HEK293 (cell line): ENCODE results near the gene STX5.

Experiments
- BCL6B ChIP-seq: fragments of 450-650 bp; formaldehyde crosslinking; IDR thresholded peaks from 2 replicates; pipeline ENCODE4 v1.5.1; 2017; ENCODE audit warnings: missing biosample characterization, missing genetic modification characterization
- WT1 ChIP-seq: fragments of 450-650 bp; formaldehyde crosslinking; IDR thresholded peaks from 2 replicates; pipeline ENCODE4 v1.5.1; 2016; ENCODE audit warnings: missing biosample characterization, missing genetic modification characterization
- ZBTB7A ChIP-seq: fragments of 450-650 bp; formaldehyde crosslinking; IDR thresholded peaks from 2 replicates; pipeline ENCODE4 v1.5.1; 2016; ENCODE audit warnings: low read depth, missing biosample characterization, missing genetic modification characterization
- ZBTB8A ChIP-seq: fragments of 450-650 bp; formaldehyde crosslinking; IDR thresholded peaks from 2 replicates; pipeline ENCODE4 v1.5.1; 2016; ENCODE audit warnings: missing biosample characterization, missing genetic modification characterization
- ZFP41 ChIP-seq: fragments of 450-650 bp; formaldehyde crosslinking; IDR thresholded peaks from 2 replicates; pipeline ENCODE4 v1.5.1; 2016; ENCODE audit warnings: missing biosample characterization, missing genetic modification characterization, borderline replicate concordance
- ZNF112 ChIP-seq: fragments of 450-650 bp; formaldehyde crosslinking; IDR thresholded peaks from 2 replicates; pipeline ENCODE4 v1.5.0; 2017; ENCODE audit warnings: missing biosample characterization, missing genetic modification characterization
- ZNF157 ChIP-seq: fragments of 450-650 bp; formaldehyde crosslinking; IDR thresholded peaks from 2 replicates; pipeline ENCODE4 v1.5.1; 2016; ENCODE audit warnings: missing biosample characterization, missing genetic modification characterization
- ZNF214 ChIP-seq: fragments of 450-650 bp; formaldehyde crosslinking; IDR thresholded peaks from 2 replicates; pipeline ENCODE4 v1.5.1; 2017; ENCODE audit warnings: missing biosample characterization, mild to moderate bottlenecking, missing genetic modification characterization, borderline replicate concordance
- ZNF324 ChIP-seq: fragments of 450-650 bp; formaldehyde crosslinking; IDR thresholded peaks from 2 replicates; pipeline ENCODE4 v1.5.1; 2016; ENCODE audit warnings: missing biosample characterization, missing genetic modification characterization
- ZNF341 ChIP-seq: fragments of 450-650 bp; formaldehyde crosslinking; IDR thresholded peaks from 2 replicates; pipeline ENCODE4; 2016; ENCODE audit warnings: low read depth, missing biosample characterization, missing genetic modification characterization
- ZNF354C ChIP-seq: fragments of 450-650 bp; formaldehyde crosslinking; IDR thresholded peaks from 2 replicates; pipeline ENCODE4 v1.5.1; 2016; ENCODE audit warnings: missing biosample characterization, missing genetic modification characterization, low read depth, borderline replicate concordance
- ZNF366 ChIP-seq: fragments of 450-650 bp; formaldehyde crosslinking; conservative IDR thresholded peaks from 2 replicates; pipeline ENCODE4 v1.5.1; 2016; ENCODE audit warnings: missing biosample characterization, missing genetic modification characterization
- ZNF391 ChIP-seq: fragments of 450-650 bp; formaldehyde crosslinking; IDR thresholded peaks from 2 replicates; pipeline ENCODE4 v1.5.1; 2016; ENCODE audit warnings: low read depth, missing biosample characterization, missing genetic modification characterization, borderline replicate concordance
- ZNF449 ChIP-seq: fragments of 450-650 bp; formaldehyde crosslinking; IDR thresholded peaks from 2 replicates; pipeline ENCODE4 v1.5.1; 2017; ENCODE audit warnings: missing biosample characterization, mild to moderate bottlenecking, missing genetic modification characterization, moderate library complexity
- ZNF529 ChIP-seq: fragments of 450-650 bp; formaldehyde crosslinking; IDR thresholded peaks from 2 replicates; pipeline ENCODE4 v1.5.1; 2017; ENCODE audit warnings: missing genetic modification characterization, missing biosample characterization; ENCODE audit not compliant: insufficient replicate concordance
- ZNF621 ChIP-seq: fragments of 450-650 bp; formaldehyde crosslinking; IDR thresholded peaks from 2 replicates; pipeline ENCODE4 v1.5.1; 2017; ENCODE audit warnings: missing biosample characterization, missing genetic modification characterization
- ZNF645 ChIP-seq: fragments of 450-650 bp; formaldehyde crosslinking; IDR thresholded peaks from 2 replicates; pipeline ENCODE4; 2016; ENCODE audit warnings: missing biosample characterization, missing genetic modification characterization
- ZNF658 ChIP-seq: fragments of 450-650 bp; formaldehyde crosslinking; IDR thresholded peaks from 2 replicates; pipeline ENCODE4; 2016; ENCODE audit warnings: missing biosample characterization, missing genetic modification characterization
- ZNF670 ChIP-seq: fragments of 450-650 bp; formaldehyde crosslinking; IDR thresholded peaks from 2 replicates; pipeline ENCODE4 v1.5.1; 2016; ENCODE audit warnings: missing biosample characterization, missing genetic modification characterization, low read depth
- ZSCAN16 ChIP-seq: fragments of 450-650 bp; formaldehyde crosslinking; IDR thresholded peaks from 2 replicates; pipeline ENCODE4 v1.5.1; 2016; ENCODE audit warnings: missing biosample characterization, missing genetic modification characterization
- TF ChIP-seq, protein P1 (sequence below): fragments of 450-650 bp; formaldehyde crosslinking; IDR thresholded peaks from 2 replicates; pipeline ENCODE4 v1.5.1; 2016; ENCODE audit warnings: missing biosample characterization, missing genetic modification characterization
- TF ChIP-seq, protein P2 (sequence below): fragments of 450-650 bp; formaldehyde crosslinking; IDR thresholded peaks from 2 replicates; pipeline ENCODE4 v1.5.1; 2017; ENCODE audit warnings: missing biosample characterization, missing genetic modification characterization
- TF ChIP-seq, protein P3 (sequence below): fragments of 450-650 bp; formaldehyde crosslinking; IDR thresholded peaks from 2 replicates; pipeline ENCODE4 v1.5.1; 2016; ENCODE audit warnings: missing biosample characterization, missing genetic modification characterization
- TF ChIP-seq, protein P4 (sequence below): fragments of 450-650 bp; formaldehyde crosslinking; IDR thresholded peaks from 2 replicates; pipeline ENCODE4 v1.5.1; 2016; ENCODE audit warnings: missing biosample characterization, missing genetic modification characterization
- TF ChIP-seq, protein P5 (sequence below): fragments of 450-650 bp; formaldehyde crosslinking; IDR thresholded peaks from 2 replicates; pipeline ENCODE4 v1.5.1; 2016; ENCODE audit warnings: missing biosample characterization, missing genetic modification characterization
- TF ChIP-seq, protein P6 (sequence below): fragments of 450-650 bp; formaldehyde crosslinking; IDR thresholded peaks from 2 replicates; pipeline ENCODE4 v1.5.1; 2017; ENCODE audit warnings: missing biosample characterization, missing genetic modification characterization

The STX5 gene

GRCh38 chr11:62831520-62832335 is at the start of gene STX5 (continued):
- TF ChIP-seq, protein P1, sequence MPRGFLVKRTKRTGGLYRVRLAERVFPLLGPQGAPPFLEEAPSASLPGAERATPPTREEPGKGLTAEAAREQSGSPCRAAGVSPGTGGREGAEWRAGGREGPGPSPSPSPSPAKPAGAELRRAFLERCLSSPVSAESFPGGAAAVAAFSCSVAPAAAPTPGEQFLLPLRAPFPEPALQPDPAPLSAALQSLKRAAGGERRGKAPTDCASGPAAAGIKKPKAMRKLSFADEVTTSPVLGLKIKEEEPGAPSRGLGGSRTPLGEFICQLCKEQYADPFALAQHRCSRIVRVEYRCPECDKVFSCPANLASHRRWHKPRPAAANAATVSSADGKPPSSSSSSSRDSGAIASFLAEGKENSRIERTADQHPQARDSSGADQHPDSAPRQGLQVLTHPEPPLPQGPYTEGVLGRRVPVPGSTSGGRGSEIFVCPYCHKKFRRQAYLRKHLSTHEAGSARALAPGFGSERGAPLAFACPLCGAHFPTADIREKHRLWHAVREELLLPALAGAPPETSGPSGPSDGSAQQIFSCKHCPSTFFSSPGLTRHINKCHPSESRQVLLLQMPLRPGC (tag by site-specific recombination): no peak
- TF ChIP-seq ZFP41 (tag by site-specific recombination): no peak
- no peak for TF ChIP-seq ZNF366 (tag by site-specific recombination)
- no peak for TF ChIP-seq ZNF391
- TF ChIP-seq ZNF112 (tag by site-specific recombination): no peak
- no peak for TF ChIP-seq BCL6B (tag by site-specific recombination)
- TF ChIP-seq, protein P2, sequence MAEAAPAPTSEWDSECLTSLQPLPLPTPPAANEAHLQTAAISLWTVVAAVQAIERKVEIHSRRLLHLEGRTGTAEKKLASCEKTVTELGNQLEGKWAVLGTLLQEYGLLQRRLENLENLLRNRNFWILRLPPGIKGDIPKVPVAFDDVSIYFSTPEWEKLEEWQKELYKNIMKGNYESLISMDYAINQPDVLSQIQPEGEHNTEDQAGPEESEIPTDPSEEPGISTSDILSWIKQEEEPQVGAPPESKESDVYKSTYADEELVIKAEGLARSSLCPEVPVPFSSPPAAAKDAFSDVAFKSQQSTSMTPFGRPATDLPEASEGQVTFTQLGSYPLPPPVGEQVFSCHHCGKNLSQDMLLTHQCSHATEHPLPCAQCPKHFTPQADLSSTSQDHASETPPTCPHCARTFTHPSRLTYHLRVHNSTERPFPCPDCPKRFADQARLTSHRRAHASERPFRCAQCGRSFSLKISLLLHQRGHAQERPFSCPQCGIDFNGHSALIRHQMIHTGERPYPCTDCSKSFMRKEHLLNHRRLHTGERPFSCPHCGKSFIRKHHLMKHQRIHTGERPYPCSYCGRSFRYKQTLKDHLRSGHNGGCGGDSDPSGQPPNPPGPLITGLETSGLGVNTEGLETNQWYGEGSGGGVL (tag by site-specific recombination): no peak
- TF ChIP-seq, protein P3, sequence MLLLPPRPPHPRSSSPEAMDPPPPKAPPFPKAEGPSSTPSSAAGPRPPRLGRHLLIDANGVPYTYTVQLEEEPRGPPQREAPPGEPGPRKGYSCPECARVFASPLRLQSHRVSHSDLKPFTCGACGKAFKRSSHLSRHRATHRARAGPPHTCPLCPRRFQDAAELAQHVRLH (tag by site-specific recombination): no peak; the same call in 1 of the 2 replicates
- peak; percentile 10; the same call in 1 of the 2 replicates for TF ChIP-seq ZNF324
- TF ChIP-seq ZNF645 (tag by site-specific recombination): no peak
- TF ChIP-seq, protein P4, sequence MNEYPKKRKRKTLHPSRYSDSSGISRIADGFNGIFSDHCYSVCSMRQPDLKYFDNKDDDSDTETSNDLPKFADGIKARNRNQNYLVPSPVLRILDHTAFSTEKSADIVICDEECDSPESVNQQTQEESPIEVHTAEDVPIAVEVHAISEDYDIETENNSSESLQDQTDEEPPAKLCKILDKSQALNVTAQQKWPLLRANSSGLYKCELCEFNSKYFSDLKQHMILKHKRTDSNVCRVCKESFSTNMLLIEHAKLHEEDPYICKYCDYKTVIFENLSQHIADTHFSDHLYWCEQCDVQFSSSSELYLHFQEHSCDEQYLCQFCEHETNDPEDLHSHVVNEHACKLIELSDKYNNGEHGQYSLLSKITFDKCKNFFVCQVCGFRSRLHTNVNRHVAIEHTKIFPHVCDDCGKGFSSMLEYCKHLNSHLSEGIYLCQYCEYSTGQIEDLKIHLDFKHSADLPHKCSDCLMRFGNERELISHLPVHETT: no peak
- peak; percentile 72; the same call in 1 of the 2 replicates for TF ChIP-seq ZNF341 (tag by site-specific recombination)
- peak; percentile 58; the same call in 1 of the 2 replicates for TF ChIP-seq ZBTB8A
- no peak for TF ChIP-seq ZNF354C
- TF ChIP-seq ZSCAN16 (tag by site-specific recombination): no peak
- no peak for TF ChIP-seq ZBTB7A (tag by site-specific recombination)
- no peak for TF ChIP-seq ZNF670 (tag by site-specific recombination)
- no peak for TF ChIP-seq WT1 (tag by site-specific recombination)
- no peak for TF ChIP-seq ZNF157 (tag by site-specific recombination)
- TF ChIP-seq ZNF214 (tag by site-specific recombination): no peak
- no peak for TF ChIP-seq ZNF621
- TF ChIP-seq, protein P5, sequence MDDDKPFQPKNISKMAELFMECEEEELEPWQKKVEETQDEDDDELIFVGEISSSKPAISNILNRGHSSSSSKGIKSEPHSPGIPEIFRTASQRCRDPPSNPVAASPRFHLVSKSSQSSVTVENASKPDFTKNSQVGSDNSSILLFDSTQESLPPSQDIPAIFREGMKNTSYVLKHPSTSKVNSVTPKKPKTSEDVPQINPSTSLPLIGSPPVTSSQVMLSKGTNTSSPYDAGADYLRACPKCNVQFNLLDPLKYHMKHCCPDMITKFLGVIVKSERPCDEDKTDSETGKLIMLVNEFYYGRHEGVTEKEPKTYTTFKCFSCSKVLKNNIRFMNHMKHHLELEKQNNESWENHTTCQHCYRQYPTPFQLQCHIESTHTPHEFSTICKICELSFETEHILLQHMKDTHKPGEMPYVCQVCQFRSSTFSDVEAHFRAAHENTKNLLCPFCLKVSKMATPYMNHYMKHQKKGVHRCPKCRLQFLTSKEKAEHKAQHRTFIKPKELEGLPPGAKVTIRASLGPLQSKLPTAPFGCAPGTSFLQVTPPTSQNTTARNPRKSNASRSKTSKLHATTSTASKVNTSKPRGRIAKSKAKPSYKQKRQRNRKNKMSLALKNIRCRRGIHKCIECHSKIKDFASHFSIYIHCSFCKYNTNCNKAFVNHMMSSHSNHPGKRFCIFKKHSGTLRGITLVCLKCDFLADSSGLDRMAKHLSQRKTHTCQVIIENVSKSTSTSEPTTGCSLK (tag by site-specific recombination): no peak
- TF ChIP-seq, protein P6, sequence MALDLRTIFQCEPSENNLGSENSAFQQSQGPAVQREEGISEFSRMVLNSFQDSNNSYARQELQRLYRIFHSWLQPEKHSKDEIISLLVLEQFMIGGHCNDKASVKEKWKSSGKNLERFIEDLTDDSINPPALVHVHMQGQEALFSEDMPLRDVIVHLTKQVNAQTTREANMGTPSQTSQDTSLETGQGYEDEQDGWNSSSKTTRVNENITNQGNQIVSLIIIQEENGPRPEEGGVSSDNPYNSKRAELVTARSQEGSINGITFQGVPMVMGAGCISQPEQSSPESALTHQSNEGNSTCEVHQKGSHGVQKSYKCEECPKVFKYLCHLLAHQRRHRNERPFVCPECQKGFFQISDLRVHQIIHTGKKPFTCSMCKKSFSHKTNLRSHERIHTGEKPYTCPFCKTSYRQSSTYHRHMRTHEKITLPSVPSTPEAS: no peak
- TF ChIP-seq ZNF658 (tag by site-specific recombination): no peak
- TF ChIP-seq ZNF529 (tag by site-specific recombination): no peak
- no peak for TF ChIP-seq ZNF449
